Endodermal cell (in vitro differentiated cells): Measurements from ENCODE around the gene HOXA4. TPM values are rescaled to one million over a fixed set of nuclear protein-coding genes. Genes with fewer than 3 reads are reported as not detected.
A peak's percentile ranks its signal among the peaks of the same experiment; 100 is the strongest.

Experiments
- DNase-seq: peaks from one replicate; pipeline ENCODE4 v3.0.0-alpha.2; 2017
- H3K27ac ChIP-seq: 2 replicates; pipeline ENCODE4 v1.5.1; 2013; ENCODE audit warnings: mild to moderate bottlenecking, low read depth, low read length, moderate library complexity
- H3K27me3 ChIP-seq: 2 replicates; pipeline ENCODE4 v1.6.1; 2013; ENCODE audit warnings: mild to moderate bottlenecking, low read length, moderate library complexity; ENCODE audit not compliant: insufficient read depth, control insufficient read depth, poor library complexity, severe bottlenecking
- H3K36me3 ChIP-seq: 2 replicates; pipeline ENCODE4 v1.7.0; 2013; ENCODE audit warnings: mild to moderate bottlenecking, low read length, moderate library complexity; ENCODE audit not compliant: control insufficient read depth, insufficient read depth
- H3K4me1 ChIP-seq: one replicate; pipeline ENCODE4 v1.7.0; 2013; ENCODE audit warnings: low read length; ENCODE audit not compliant: control insufficient read depth, insufficient read depth
- H3K4me3 ChIP-seq: 2 replicates; pipeline ENCODE4 v1.5.1; 2013; ENCODE audit warnings: mild to moderate bottlenecking, low read length, moderate library complexity
- H3K9ac ChIP-seq: 2 replicates; pipeline ENCODE4 v1.6.1; 2013; ENCODE audit warnings: mild to moderate bottlenecking, low read length, moderate library complexity; ENCODE audit not compliant: poor library complexity, severe bottlenecking; ENCODE audit errors: extremely low read depth
- H3K9me3 ChIP-seq: 2 replicates; pipeline ENCODE4 v1.6.1; 2013; ENCODE audit warnings: mild to moderate bottlenecking, low read length, moderate library complexity; ENCODE audit not compliant: control insufficient read depth
- H3K27ac Mint-ChIP-seq: 2 replicates; pipeline ENCODE4 v1.8.0; 2020; ENCODE audit warnings: mixed read lengths
- H3K27me3 Mint-ChIP-seq: 2 replicates; pipeline ENCODE4 v1.8.0; 2021; ENCODE audit warnings: mild to moderate bottlenecking, mixed read lengths; ENCODE audit not compliant: insufficient read depth
- H3K36me3 Mint-ChIP-seq: 2 replicates; pipeline ENCODE4 v1.8.0; 2020; ENCODE audit warnings: low read depth, mixed read lengths
- H3K4me1 Mint-ChIP-seq: 2 replicates; pipeline ENCODE4 v1.8.0; 2020; ENCODE audit warnings: mixed read lengths
- H3K4me3 Mint-ChIP-seq: 2 replicates; pipeline ENCODE4 v1.8.0; 2020; ENCODE audit warnings: mild to moderate bottlenecking, moderate library complexity, mixed read lengths
- H3K9me3 Mint-ChIP-seq: 2 replicates; pipeline ENCODE4 v1.8.0; 2020; ENCODE audit warnings: mild to moderate bottlenecking, mixed read lengths
- WGBS, 2 experiments: methylation state at CpG; one replicate each; pipeline versions ENCODE4 v1.1.5 to v1.1.7; 2013; ENCODE audit warnings: missing lambda C conversion rate in 2 of 2, mixed read lengths in 1 of 2; ENCODE audit not compliant: insufficient coverage in 1 of 2, insufficient read length in 1 of 2; 5-methylcytosine and 5-hydroxymethylcytosine counted together
- total RNA-seq, 2 donors: library from RNA; stranded (reverse); fragmentation: NEBNext Ultra II Directional in 1 of 2; extraction: Animal tissue kit (Norgen Biotek cat#: 25700) in 1 of 2; gene quantifications; 2 replicates in 1 of 2; 3 replicates in 1 of 2; pipeline ENCODE4 v1.2.1, GENCODE V29; 2021
- TF ChIP-seq, protein P1 (sequence below): fragments of 200-600 bp; sonication (generic); conservative IDR thresholded peaks from 2 replicates; pipeline ENCODE4 v1.5.0; 2021; ENCODE audit warnings: antibody characterized with exemption, mild to moderate bottlenecking

The HOXA4 gene
- total RNA-seq, 2 donors from 2014 or later, result not detected

DNA sequence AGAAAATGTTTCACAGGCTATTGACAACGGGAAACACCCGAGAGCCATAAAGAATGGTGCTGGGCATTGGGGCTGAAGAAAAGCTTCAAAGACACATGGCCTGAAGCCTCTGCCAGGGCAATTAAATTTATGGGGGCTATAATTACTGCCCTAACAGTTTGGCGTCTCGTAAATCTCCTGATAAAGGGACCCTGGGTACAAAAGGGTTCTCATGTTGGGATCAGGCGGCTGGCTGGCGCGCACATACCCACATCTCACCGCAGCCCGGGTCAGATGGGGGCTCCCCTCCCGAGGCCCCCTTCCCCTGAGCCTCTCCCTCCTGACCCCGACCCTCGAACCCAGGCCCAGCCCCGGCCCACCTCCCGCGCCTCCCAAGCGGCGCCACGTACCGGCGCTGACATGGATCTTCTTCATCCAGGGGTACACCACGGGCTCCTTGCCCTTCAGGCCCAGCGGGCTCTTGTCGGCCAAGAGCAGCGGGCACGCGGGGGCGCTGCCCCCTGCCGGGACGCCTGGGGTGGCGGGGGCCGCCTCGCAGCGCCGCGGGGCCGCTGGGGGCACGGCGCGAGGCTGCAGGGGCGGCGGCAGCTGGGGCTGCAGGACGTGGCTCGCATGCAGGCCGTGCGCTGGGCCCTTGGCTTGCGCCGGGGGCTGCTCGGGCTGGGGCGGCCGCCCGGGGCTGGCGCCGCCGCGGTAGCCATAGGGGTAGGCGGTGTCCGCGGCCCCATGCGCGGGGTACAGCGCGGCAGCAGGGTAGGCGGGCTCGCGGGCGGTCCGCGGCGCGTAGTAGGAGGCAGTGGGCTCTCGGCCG, 623 bp downstream of the HOXA4 start:
- Mint-ChIP-seq H3K4me1 (no peaks in the 10 kb centered on the region), H3K27me3 (peaks cover 97% of the 10 kb centered on the region), H3K36me3 (no peaks in the 10 kb centered on the region), H3K27ac (no peak overlapping the region), H3K4me3 (no peak overlapping the region), H3K9me3 (no peaks in the 10 kb centered on the region)
- Histone ChIP-seq H3K27ac (no peak overlapping the region), H3K27me3 (peaks cover 99% of the 10 kb centered on the region), H3K36me3 (no peaks in the 10 kb centered on the region), H3K4me1 (no peaks in the 10 kb centered on the region), H3K4me3 (no peak overlapping the region), H3K9ac (no peak overlapping the region), H3K9me3 (peaks cover 10% of the 10 kb centered on the region)
- TF ChIP-seq, protein P1, sequence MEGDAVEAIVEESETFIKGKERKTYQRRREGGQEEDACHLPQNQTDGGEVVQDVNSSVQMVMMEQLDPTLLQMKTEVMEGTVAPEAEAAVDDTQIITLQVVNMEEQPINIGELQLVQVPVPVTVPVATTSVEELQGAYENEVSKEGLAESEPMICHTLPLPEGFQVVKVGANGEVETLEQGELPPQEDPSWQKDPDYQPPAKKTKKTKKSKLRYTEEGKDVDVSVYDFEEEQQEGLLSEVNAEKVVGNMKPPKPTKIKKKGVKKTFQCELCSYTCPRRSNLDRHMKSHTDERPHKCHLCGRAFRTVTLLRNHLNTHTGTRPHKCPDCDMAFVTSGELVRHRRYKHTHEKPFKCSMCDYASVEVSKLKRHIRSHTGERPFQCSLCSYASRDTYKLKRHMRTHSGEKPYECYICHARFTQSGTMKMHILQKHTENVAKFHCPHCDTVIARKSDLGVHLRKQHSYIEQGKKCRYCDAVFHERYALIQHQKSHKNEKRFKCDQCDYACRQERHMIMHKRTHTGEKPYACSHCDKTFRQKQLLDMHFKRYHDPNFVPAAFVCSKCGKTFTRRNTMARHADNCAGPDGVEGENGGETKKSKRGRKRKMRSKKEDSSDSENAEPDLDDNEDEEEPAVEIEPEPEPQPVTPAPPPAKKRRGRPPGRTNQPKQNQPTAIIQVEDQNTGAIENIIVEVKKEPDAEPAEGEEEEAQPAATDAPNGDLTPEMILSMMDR, result no peak
- 3 to 4% methylated on average over 20 to 72 of the region's 72 CpGs for WGBS, 2 experiments
- DNase-seq, result no peak

DNA sequence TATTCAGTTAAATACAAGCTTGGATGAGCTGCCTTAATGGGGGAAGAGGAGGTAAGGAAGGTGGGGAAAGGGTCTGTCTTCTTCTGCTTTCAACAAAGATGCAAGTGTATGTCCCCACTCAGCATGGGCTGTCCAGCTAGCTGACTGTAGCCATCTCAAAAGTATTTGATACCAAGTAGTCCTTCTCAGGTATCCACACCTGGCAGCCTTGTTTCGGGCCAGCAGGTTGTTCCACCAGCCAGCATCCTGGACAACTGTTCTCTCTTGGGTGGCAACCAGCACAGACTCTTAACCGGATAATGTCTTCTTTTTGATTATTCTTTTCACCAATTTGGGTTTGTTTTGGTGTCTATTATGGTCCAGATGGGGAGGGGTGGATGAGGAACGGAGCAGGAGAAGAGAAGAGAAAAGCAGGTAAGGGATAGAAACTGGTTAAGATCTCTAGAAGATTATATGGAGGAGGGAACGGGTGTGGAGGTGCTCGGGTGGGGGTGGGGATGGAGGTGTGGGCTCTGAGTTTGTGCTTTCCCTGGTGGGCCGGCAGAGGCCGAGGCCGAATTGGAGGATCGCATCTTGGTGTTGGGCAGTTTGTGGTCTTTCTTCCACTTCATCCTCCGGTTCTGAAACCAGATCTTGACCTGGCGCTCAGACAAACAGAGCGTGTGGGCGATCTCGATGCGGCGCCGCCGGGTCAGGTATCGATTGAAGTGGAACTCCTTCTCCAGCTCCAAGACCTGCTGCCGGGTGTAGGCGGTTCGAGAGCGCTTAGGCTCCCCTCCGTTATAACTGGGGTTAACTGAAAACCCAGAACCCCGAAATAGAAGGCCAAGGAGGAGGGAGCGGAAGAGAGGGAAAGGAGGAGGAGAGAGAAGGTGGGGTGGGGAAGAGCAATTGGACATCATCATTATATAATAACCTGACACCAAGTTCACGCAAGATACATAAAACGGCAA, 1.5 kb downstream of the HOXA4 start:
- H3K4me1 ChIP-seq, result no peaks in the 10 kb centered on the region
- no peak overlapping the region for H3K4me3 Mint-ChIP-seq

DNA sequence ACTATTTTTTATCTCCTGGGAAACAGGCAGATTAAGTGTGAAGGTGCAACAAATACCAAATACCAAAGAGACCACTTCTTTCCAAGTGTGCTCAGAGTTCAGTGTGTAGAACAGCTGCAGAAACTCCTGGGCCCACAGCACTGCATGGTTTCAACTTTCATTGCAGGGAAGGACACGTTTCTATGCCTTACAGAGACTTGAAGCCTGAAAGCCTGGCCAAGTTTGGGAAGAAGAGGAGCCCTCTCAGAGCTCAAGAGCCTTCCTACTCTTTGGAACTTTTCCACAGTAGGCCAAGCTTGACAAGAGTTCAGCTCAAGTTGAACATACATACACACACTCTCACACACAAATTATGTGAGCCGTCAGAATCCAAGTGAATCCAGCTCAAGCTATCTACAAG, 2.5 kb downstream of the HOXA4 start:
- Mint-ChIP-seq H3K4me3 (no peak overlapping the region), H3K9me3 (no peaks in the 10 kb centered on the region)

More for the DNA sequence above, 1.5 kb downstream of the HOXA4 start:
- H3K36me3 ChIP-seq, result no peaks in the 10 kb centered on the region
- WGBS, 2 experiments, result 6 to 13% methylated on average over 15 to 27 of the region's 28 CpGs
- TF ChIP-seq, protein P1, result no peak
- no peak overlapping the region for H3K27ac ChIP-seq
- Mint-ChIP-seq H3K27ac (no peak overlapping the region), H3K4me1 (no peaks in the 10 kb centered on the region), H3K36me3 (no peaks in the 10 kb centered on the region), H3K9me3 (no peaks in the 10 kb centered on the region), H3K27me3 (peaks cover 97% of the 10 kb centered on the region)
- peaks cover 17% of the 10 kb centered on the region for H3K9me3 ChIP-seq
- H3K4me3 ChIP-seq, result no peak overlapping the region
- peaks cover 99% of the 10 kb centered on the region for H3K27me3 ChIP-seq
- DNase-seq, result peak; percentile 46
- no peak overlapping the region for H3K9ac ChIP-seq

More for the DNA sequence above, 2.5 kb downstream of the HOXA4 start:
- no peaks in the 10 kb centered on the region for H3K36me3 ChIP-seq
- TF ChIP-seq, protein P1, result no peak
- no peak overlapping the region for H3K27ac ChIP-seq
- DNase-seq, result peak; percentile 26
- peaks cover 17% of the 10 kb centered on the region for H3K9me3 ChIP-seq
- H3K9ac ChIP-seq, result no peak overlapping the region
- H3K4me1 ChIP-seq, result no peaks in the 10 kb centered on the region
- Mint-ChIP-seq H3K27ac (no peak overlapping the region), H3K4me1 (no peaks in the 10 kb centered on the region), H3K27me3 (peaks cover 97% of the 10 kb centered on the region), H3K36me3 (no peaks in the 10 kb centered on the region)
- no peak overlapping the region for H3K4me3 ChIP-seq
- WGBS, 2 experiments, result 14 to 25% methylated on average over 1 to 2 of the region's 2 CpGs
- peaks cover 99% of the 10 kb centered on the region for H3K27me3 ChIP-seq
